Liver (tissue), 9 donors: ENCODE results near the gene LPP. TPM values are rescaled to one million over a fixed set of nuclear protein-coding genes. Genes with fewer than 3 reads are reported as not detected.
A peak's percentile ranks its signal among the peaks of the same experiment; 100 is the strongest.

Experiments used
- DNase-seq: peaks from one replicate; pipeline ENCODE4 v3.0.0-alpha.2; 2017; ENCODE audit warnings: low spot score
- H3K27ac ChIP-seq, 2 donors: one replicate each; pipeline ENCODE4 v1.7.0; 2013; ENCODE audit warnings: inconsistent platforms in 2 of 2, low read length in 2 of 2, control low read depth in 1 of 2, low read depth in 1 of 2, mild to moderate bottlenecking in 1 of 2
- H3K27me3 ChIP-seq, 4 donors: one replicate each; pipeline versions ENCODE4 v1.6.1 to v1.7.0; 2013; ENCODE audit warnings: low read length in 3 of 4, inconsistent platforms in 1 of 4, mild to moderate bottlenecking in 1 of 4, moderate library complexity in 1 of 4; ENCODE audit not compliant: control insufficient read depth in 4 of 4, insufficient read depth in 4 of 4
- H3K36me3 ChIP-seq, 4 donors: one replicate each; pipeline versions ENCODE4 v1.6.1 to v1.7.0; 2013; ENCODE audit warnings: low read length in 3 of 4, mild to moderate bottlenecking in 3 of 4, low read depth in 1 of 4, moderate library complexity in 1 of 4; ENCODE audit not compliant: control insufficient read depth in 4 of 4, insufficient read depth in 3 of 4
- H3K4me1 ChIP-seq, 4 donors: one replicate each; pipeline versions ENCODE4 v1.6.1 to v1.7.0; 2013; ENCODE audit warnings: low read length in 3 of 4, mild to moderate bottlenecking in 3 of 4, moderate library complexity in 1 of 4; ENCODE audit not compliant: control insufficient read depth in 4 of 4, insufficient read depth in 4 of 4
- H3K4me3 ChIP-seq, 3 donors: one replicate each; pipeline versions ENCODE4 v1.6.1 to v1.7.0; 2013; ENCODE audit warnings: low read length in 3 of 3, control low read depth in 1 of 3, low read depth in 1 of 3, mild to moderate bottlenecking in 1 of 3
- H3K9ac ChIP-seq, 2 donors: one replicate each; pipeline ENCODE4 v1.7.0; 2013; ENCODE audit warnings: low read length in 2 of 2, mild to moderate bottlenecking in 2 of 2, moderate library complexity in 2 of 2, control low read depth in 1 of 2, low read depth in 1 of 2
- H3K9me3 ChIP-seq, 4 donors: one replicate each; pipeline versions ENCODE4 v1.6.1 to v1.7.0; 2013; ENCODE audit warnings: low read length in 3 of 4; ENCODE audit not compliant: control insufficient read depth in 4 of 4
- CTCF ChIP-seq: fragments of 150-350 bp; IDR thresholded peaks from 2 replicates; pipeline ENCODE4 v1.5.1; 2017; ENCODE audit warnings: improper control_type of control experiment, low read depth, low read length; ENCODE audit not compliant: missing input control
- EGR1 ChIP-seq, 2 donors: IDR thresholded peaks; 2 replicates each; pipeline ENCODE4 v1.6.1; 2016 to 2018; ENCODE audit warnings: antibody characterized with exemption in 2 of 2, low read depth in 2 of 2
- FOXA1 ChIP-seq: IDR thresholded peaks from 2 replicates; pipeline ENCODE4 v1.6.1; 2016; ENCODE audit warnings: antibody characterized with exemption
- FOXA2 ChIP-seq: IDR thresholded peaks from 2 replicates; pipeline ENCODE4 v1.6.1; 2016; ENCODE audit warnings: antibody characterized with exemption
- GABPA ChIP-seq, 2 donors: IDR thresholded peaks in 1 of 2; conservative IDR thresholded peaks in 1 of 2; 2 replicates each; pipeline ENCODE4 v1.6.1; 2016; ENCODE audit warnings: antibody characterized with exemption in 2 of 2, mild to moderate bottlenecking in 1 of 2, moderate library complexity in 1 of 2
- HNF4A ChIP-seq, 2 donors: conservative IDR thresholded peaks; 2 replicates each; pipeline ENCODE4 v1.6.1; 2016; ENCODE audit warnings: antibody characterized with exemption in 2 of 2, mild to moderate bottlenecking in 2 of 2
- HNF4G ChIP-seq: IDR thresholded peaks from 2 replicates; pipeline ENCODE4 v1.6.1; 2016; ENCODE audit warnings: antibody characterized with exemption
- JUND ChIP-seq, 2 donors: IDR thresholded peaks; 2 replicates each; pipeline ENCODE4 v1.6.1; 2016; ENCODE audit warnings: antibody characterized with exemption in 2 of 2
- MAX ChIP-seq: IDR thresholded peaks from 2 replicates; pipeline ENCODE4 v1.6.1; 2016; ENCODE audit warnings: antibody characterized with exemption
- NR2F2 ChIP-seq: IDR thresholded peaks from 2 replicates; pipeline ENCODE4 v1.6.1; 2016; ENCODE audit warnings: antibody characterized with exemption
- RAD21 ChIP-seq, 2 donors: IDR thresholded peaks; 2 replicates each; pipeline ENCODE4 v1.6.1; 2016; ENCODE audit warnings: antibody characterized with exemption in 2 of 2, mild to moderate bottlenecking in 2 of 2
- RXRA ChIP-seq, 2 donors: IDR thresholded peaks; 2 replicates each; pipeline ENCODE4 v1.6.1; 2017 to 2018; ENCODE audit warnings: antibody characterized with exemption in 2 of 2, mild to moderate bottlenecking in 1 of 2
- SP1 ChIP-seq: IDR thresholded peaks from 2 replicates; pipeline ENCODE4 v1.6.1; 2018; ENCODE audit warnings: antibody characterized with exemption, mild to moderate bottlenecking
- TAF1 ChIP-seq: conservative IDR thresholded peaks from 2 replicates; pipeline ENCODE4 v1.6.1; 2016; ENCODE audit warnings: antibody characterized with exemption, mild to moderate bottlenecking
- YY1 ChIP-seq: IDR thresholded peaks from 2 replicates; pipeline ENCODE4 v1.6.1; 2016; ENCODE audit warnings: antibody characterized with exemption, mild to moderate bottlenecking
- ZBTB33 ChIP-seq: IDR thresholded peaks from 2 replicates; pipeline ENCODE4 v1.6.1; 2016; ENCODE audit warnings: antibody characterized with exemption
- WGBS: extraction: QIAGEN DNeasy Blood & Tissue Kit; methylation state at CpG from one replicate; pipeline ENCODE4 v1.1.7; 2013; 5-methylcytosine and 5-hydroxymethylcytosine counted together
- polyA plus RNA-seq, 2 donors: library from polyadenylated mRNA; stranded (reverse) in 1 of 2; unstranded in 1 of 2; fragments of 200-250 nt in 1 of 2; fragments of >200 nt in 1 of 2; fragmentation: Nextera tagmentation in 1 of 2; extraction: Ambion mirVana in 1 of 2; gene quantifications; one replicate each; pipeline versions ENCODE4 v1.2.1 to v1.2.3, GENCODE V29; 2013 to 2015
- total RNA-seq, 2 donors: library from RNA; depleted of rRNA; stranded (reverse); fragments of >200 nt; gene quantifications; one replicate each; pipeline ENCODE4 v1.2.3, GENCODE V29; 2014
- TF ChIP-seq, protein P1 (sequence below): IDR thresholded peaks from 2 replicates; pipeline ENCODE4 v1.6.1; 2016; ENCODE audit warnings: antibody characterized with exemption
- TF ChIP-seq, protein P2 (sequence below): IDR thresholded peaks from 2 replicates; pipeline ENCODE4 v1.6.1; 2016; ENCODE audit warnings: antibody characterized with exemption, mild to moderate bottlenecking
- donor health status: healthy.
- donor health status: healthy.
- donor health status: healthy.
- donor health status: healthy.
- donor health status: healthy.

Gene LPP
- total and polyA plus RNA-seq, 4 donors: 3.3 to 53.7 (median 28.2) TPM

- Histone ChIP-seq H3K4me1 (peaks cover 0 to 18% (median 9%) of the 10 kb centered on the region in 4 donors), H3K27me3 (no peaks in the 10 kb centered on the region), H3K36me3 (no peaks in the 10 kb centered on the region), H3K9me3 (no peaks in the 10 kb centered on the region), H3K9ac (no peak overlapping the region), H3K27ac (no peak overlapping the region), H3K4me3 (no peak overlapping the region)
- no peak for DNase-seq
- whole genome bisulfite sequencing: 78% methylated on average over 2 of the region's 2 CpGs
- TF ChIP-seq ZBTB33 (no peak), TAF1 (no peak), FOXA1 (no peak), GABPA (IDR thresholded peaks at IDR 0.05 in 1 of 2, conservative IDR thresholded peaks at IDR 0.05 in 1 of 2) (no peak), MAX (no peak), EGR1 (IDR thresholded peaks at IDR 0.05; ENCODE audit: low read depth in 2 of 2) (no peak), CTCF (no peak), HNF4A (conservative IDR thresholded peaks at IDR 0.05) (no peak), FOXA2 (no peak), JUND (IDR thresholded peaks at IDR 0.05) (no peak), RAD21 (IDR thresholded peaks at IDR 0.05) (no peak), RXRA (IDR thresholded peaks at IDR 0.05) (no peak), HNF4G (no peak), NR2F2 (no peak), YY1 (no peak)
- TF ChIP-seq, protein P1, sequence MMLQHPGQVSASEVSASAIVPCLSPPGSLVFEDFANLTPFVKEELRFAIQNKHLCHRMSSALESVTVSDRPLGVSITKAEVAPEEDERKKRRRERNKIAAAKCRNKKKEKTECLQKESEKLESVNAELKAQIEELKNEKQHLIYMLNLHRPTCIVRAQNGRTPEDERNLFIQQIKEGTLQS: no peak
Measured at GRCh38 chr3:188437926-188438325, 284.0 kb downstream of the LPP start.

DNA sequence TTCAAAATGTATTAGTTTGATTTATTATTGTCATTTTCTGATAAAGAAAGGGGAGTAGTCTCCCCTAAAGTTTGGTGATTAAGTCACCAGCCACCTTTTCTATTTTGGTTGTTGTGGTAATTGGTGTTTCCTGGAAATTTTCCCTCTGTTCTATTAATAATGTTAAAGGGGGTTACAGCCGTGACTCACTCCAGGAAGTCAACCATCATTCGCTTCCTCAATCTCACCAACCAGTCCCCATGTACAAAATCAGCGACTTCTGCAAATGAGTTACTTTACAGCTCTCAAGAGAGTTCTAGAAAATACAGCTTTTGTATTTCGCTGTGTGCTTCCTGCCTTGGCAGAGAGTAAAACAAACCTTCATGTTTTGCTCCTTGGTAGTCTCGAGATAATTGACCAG is 285.1 kb downstream of the LPP start:
- Histone ChIP-seq H3K4me3 (no peak overlapping the region), H3K36me3 (no peaks in the 10 kb centered on the region), H3K9ac (no peak overlapping the region), H3K4me1 (peaks cover 0 to 7% (median 0%) of the 10 kb centered on the region in 4 donors), H3K27ac (peak overlapping the region in 1 of 2 donors; percentile 48), H3K27me3 (no peaks in the 10 kb centered on the region), H3K9me3 (no peaks in the 10 kb centered on the region)
- WGBS: 71% methylated on average over 5 of the region's 5 CpGs
- TF ChIP-seq HNF4G (no peak), JUND (IDR thresholded peaks at IDR 0.05) (peak; percentile 21 to 38), YY1 (no peak), SP1 (no peak), FOXA1 (no peak), RAD21 (IDR thresholded peaks at IDR 0.05) (no peak), CTCF (no peak)
- TF ChIP-seq, protein P2, sequence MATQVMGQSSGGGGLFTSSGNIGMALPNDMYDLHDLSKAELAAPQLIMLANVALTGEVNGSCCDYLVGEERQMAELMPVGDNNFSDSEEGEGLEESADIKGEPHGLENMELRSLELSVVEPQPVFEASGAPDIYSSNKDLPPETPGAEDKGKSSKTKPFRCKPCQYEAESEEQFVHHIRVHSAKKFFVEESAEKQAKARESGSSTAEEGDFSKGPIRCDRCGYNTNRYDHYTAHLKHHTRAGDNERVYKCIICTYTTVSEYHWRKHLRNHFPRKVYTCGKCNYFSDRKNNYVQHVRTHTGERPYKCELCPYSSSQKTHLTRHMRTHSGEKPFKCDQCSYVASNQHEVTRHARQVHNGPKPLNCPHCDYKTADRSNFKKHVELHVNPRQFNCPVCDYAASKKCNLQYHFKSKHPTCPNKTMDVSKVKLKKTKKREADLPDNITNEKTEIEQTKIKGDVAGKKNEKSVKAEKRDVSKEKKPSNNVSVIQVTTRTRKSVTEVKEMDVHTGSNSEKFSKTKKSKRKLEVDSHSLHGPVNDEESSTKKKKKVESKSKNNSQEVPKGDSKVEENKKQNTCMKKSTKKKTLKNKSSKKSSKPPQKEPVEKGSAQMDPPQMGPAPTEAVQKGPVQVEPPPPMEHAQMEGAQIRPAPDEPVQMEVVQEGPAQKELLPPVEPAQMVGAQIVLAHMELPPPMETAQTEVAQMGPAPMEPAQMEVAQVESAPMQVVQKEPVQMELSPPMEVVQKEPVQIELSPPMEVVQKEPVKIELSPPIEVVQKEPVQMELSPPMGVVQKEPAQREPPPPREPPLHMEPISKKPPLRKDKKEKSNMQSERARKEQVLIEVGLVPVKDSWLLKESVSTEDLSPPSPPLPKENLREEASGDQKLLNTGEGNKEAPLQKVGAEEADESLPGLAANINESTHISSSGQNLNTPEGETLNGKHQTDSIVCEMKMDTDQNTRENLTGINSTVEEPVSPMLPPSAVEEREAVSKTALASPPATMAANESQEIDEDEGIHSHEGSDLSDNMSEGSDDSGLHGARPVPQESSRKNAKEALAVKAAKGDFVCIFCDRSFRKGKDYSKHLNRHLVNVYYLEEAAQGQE: no peak
- TF ChIP-seq, protein P1: no peak
- no peak for DNase-seq
